HepG2 (cell line): ENCODE data around the gene RPS28. TPM values are rescaled to one million over a fixed set of nuclear protein-coding genes. Genes with fewer than 3 reads are reported as not detected.

Experiments
- FOXP1 ChIP-seq, 2 experiments: fragments of 450-650 bp in 1 of 2; IDR thresholded peaks; 2 replicates each; pipeline ENCODE4 v1.6.1; 2017 to 2018; ENCODE audit warnings: antibody characterized with exemption in 1 of 2
- HDAC1 ChIP-seq: sonication (generic); formaldehyde crosslinking; IDR thresholded peaks from 2 replicates; pipeline ENCODE4 v1.5.1; 2020; ENCODE audit warnings: mild to moderate bottlenecking, missing genetic modification reagents
- HHEX ChIP-seq: IDR thresholded peaks from 2 replicates; pipeline ENCODE4 v1.6.1; 2016; ENCODE audit warnings: control low read depth
- NFKB2 ChIP-seq: sonication (generic); formaldehyde crosslinking; IDR thresholded peaks from 2 replicates; pipeline ENCODE4 v1.4.0; 2020; ENCODE audit warnings: missing genetic modification reagents, borderline replicate concordance
- SMARCC2 ChIP-seq: fragments of 450-650 bp; IDR thresholded peaks from 2 replicates; pipeline ENCODE4 v1.6.1; 2017; ENCODE audit warnings: antibody characterized with exemption, mild to moderate bottlenecking
- STAT6 ChIP-seq: sonication (generic); formaldehyde crosslinking; IDR thresholded peaks from 2 replicates; pipeline ENCODE4 v1.4.0; 2020; ENCODE audit warnings: missing genetic modification reagents, mild to moderate bottlenecking, borderline replicate concordance
- SYNCRIP ChIP-seq: fragments of 200-400 bp; formaldehyde crosslinking; IDR thresholded peaks from 2 replicates; pipeline ENCODE4 v1.6.1; 2018; ENCODE audit warnings: mild to moderate bottlenecking, low read depth, low read length; ENCODE audit not compliant: insufficient read depth
- ZFP41 ChIP-seq: sonication (generic); formaldehyde crosslinking; IDR thresholded peaks from 2 replicates; pipeline ENCODE4 v1.4.0; 2020; ENCODE audit warnings: mild to moderate bottlenecking, missing genetic modification reagents, borderline replicate concordance
- ZNF354B ChIP-seq: sonication (generic); formaldehyde crosslinking; IDR thresholded peaks from 2 replicates; pipeline ENCODE4 v1.8.0; 2022; ENCODE audit warnings: mild to moderate bottlenecking, missing genetic modification reagents
- ZNF513 ChIP-seq: sonication (generic); formaldehyde crosslinking; conservative IDR thresholded peaks from 2 replicates; pipeline ENCODE4 v1.5.0; 2020; ENCODE audit warnings: missing genetic modification reagents
- polyA plus RNA-seq, 8 experiments: library from polyadenylated mRNA; depleted of rRNA in 3 of 8; stranded (reverse) in 7 of 8; unstranded in 1 of 8; fragments of >200 nt; fragmentation: Illumina TruSeq in 4 of 8; extraction: Trizol in 4 of 8; gene quantifications; 2 replicates each; pipeline versions ENCODE4 v1.2.1 to v1.2.3, GENCODE V29; 2011 to 2016; ENCODE audit warnings: low read depth in 4 of 8, missing spikeins in 1 of 8, mixed read lengths in 1 of 8; ENCODE audit not compliant: insufficient read depth in 1 of 8
- total RNA-seq, 5 experiments: library from RNA; depleted of rRNA; stranded (reverse); fragments of >200 nt; fragmentation: Illumina TruSeq; extraction: Trizol; gene quantifications; 2 replicates each; pipeline ENCODE4 v1.2.3, GENCODE V29; 2016; ENCODE audit warnings: low read depth in 1 of 5
- TF ChIP-seq, protein P1 (sequence below): sonication (generic); formaldehyde crosslinking; IDR thresholded peaks from 2 replicates; pipeline ENCODE4 v1.5.1; 2020; ENCODE audit warnings: mild to moderate bottlenecking, missing genetic modification reagents, borderline replicate concordance
- TF ChIP-seq, protein P2 (sequence below): sonication (generic); formaldehyde crosslinking; IDR thresholded peaks from 2 replicates; pipeline ENCODE4 v1.4.0; 2020; ENCODE audit warnings: low read depth, missing genetic modification reagents
- TF ChIP-seq, protein P3 (sequence below): sonication (generic); formaldehyde crosslinking; IDR thresholded peaks from 2 replicates; pipeline ENCODE4 v1.4.0; 2020; ENCODE audit warnings: missing genetic modification reagents

Gene RPS28
- total and polyA plus RNA-seq, 2 of the 13 experiments (the other 11 are each of a cell fraction or from before 2014, with no cell fraction given) = 281 to 545 TPM

DNA sequence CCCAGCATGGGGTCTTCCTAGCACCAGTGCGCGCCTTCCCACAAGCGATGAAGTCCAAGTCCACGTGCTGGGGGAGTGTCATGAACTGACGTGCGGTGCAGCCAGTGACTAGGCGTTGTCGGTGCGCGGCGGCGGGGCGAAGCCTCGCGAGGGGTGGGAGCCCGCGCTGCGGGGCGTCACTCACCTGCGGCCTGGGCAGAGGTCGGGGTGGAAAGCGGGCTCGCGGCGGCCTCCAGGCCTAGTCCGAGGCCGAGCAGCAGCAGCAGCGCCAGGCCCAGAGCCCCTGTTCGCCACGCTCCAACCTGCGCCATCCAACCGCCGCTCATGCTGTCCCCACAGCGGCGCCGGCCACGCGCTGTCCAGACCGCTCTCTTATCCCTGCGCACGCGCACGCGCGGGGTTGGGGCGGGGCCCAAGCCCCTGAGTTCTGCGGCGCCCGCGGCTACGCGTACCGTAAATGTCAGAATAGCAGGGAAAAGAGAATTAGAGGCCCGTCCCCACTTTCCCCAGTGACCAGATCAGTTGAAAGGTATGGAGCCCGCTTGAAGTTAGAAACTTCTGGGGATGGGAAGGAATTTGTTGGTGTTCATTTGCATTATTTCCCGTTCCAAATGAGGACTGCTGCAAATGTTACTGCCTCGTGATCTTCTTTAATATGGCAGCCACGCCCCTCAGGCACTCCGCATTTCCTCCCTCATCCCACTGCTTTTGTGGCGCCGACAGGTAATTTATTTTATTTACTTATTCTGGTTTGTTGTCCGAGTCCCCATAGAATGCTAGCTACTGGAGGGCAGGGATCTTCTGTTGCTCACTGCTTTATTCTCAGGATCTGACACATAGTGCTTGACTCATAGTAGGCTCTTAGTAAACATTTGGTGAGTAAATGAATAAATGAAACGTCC lies 13.1 kb upstream of the RPS28 start, which contains the start of gene CD320 (continued):
- TF ChIP-seq, protein P1, sequence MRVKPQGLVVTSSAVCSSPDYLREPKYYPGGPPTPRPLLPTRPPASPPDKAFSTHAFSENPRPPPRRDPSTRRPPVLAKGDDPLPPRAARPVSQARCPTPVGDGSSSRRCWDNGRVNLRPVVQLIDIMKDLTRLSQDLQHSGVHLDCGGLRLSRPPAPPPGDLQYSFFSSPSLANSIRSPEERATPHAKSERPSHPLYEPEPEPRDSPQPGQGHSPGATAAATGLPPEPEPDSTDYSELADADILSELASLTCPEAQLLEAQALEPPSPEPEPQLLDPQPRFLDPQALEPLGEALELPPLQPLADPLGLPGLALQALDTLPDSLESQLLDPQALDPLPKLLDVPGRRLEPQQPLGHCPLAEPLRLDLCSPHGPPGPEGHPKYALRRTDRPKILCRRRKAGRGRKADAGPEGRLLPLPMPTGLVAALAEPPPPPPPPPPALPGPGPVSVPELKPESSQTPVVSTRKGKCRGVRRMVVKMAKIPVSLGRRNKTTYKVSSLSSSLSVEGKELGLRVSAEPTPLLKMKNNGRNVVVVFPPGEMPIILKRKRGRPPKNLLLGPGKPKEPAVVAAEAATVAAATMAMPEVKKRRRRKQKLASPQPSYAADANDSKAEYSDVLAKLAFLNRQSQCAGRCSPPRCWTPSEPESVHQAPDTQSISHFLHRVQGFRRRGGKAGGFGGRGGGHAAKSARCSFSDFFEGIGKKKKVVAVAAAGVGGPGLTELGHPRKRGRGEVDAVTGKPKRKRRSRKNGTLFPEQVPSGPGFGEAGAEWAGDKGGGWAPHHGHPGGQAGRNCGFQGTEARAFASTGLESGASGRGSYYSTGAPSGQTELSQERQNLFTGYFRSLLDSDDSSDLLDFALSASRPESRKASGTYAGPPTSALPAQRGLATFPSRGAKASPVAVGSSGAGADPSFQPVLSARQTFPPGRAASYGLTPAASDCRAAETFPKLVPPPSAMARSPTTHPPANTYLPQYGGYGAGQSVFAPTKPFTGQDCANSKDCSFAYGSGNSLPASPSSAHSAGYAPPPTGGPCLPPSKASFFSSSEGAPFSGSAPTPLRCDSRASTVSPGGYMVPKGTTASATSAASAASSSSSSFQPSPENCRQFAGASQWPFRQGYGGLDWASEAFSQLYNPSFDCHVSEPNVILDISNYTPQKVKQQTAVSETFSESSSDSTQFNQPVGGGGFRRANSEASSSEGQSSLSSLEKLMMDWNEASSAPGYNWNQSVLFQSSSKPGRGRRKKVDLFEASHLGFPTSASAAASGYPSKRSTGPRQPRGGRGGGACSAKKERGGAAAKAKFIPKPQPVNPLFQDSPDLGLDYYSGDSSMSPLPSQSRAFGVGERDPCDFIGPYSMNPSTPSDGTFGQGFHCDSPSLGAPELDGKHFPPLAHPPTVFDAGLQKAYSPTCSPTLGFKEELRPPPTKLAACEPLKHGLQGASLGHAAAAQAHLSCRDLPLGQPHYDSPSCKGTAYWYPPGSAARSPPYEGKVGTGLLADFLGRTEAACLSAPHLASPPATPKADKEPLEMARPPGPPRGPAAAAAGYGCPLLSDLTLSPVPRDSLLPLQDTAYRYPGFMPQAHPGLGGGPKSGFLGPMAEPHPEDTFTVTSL (CRISPR knock-in tag) = no peak
- peak; percentile 84 for TF ChIP-seq HDAC1 (CRISPR knock-in tag)
- 0 out of 2 replicates have a peak, but pooled peaks have one; percentile 93 for TF ChIP-seq ZFP41
- no peak for TF ChIP-seq HHEX (CRISPR knock-in tag)
- TF ChIP-seq ZNF513 (CRISPR knock-in tag) = peak; percentile 72; the same call in 1 of the 2 replicates
- TF ChIP-seq, protein P2, sequence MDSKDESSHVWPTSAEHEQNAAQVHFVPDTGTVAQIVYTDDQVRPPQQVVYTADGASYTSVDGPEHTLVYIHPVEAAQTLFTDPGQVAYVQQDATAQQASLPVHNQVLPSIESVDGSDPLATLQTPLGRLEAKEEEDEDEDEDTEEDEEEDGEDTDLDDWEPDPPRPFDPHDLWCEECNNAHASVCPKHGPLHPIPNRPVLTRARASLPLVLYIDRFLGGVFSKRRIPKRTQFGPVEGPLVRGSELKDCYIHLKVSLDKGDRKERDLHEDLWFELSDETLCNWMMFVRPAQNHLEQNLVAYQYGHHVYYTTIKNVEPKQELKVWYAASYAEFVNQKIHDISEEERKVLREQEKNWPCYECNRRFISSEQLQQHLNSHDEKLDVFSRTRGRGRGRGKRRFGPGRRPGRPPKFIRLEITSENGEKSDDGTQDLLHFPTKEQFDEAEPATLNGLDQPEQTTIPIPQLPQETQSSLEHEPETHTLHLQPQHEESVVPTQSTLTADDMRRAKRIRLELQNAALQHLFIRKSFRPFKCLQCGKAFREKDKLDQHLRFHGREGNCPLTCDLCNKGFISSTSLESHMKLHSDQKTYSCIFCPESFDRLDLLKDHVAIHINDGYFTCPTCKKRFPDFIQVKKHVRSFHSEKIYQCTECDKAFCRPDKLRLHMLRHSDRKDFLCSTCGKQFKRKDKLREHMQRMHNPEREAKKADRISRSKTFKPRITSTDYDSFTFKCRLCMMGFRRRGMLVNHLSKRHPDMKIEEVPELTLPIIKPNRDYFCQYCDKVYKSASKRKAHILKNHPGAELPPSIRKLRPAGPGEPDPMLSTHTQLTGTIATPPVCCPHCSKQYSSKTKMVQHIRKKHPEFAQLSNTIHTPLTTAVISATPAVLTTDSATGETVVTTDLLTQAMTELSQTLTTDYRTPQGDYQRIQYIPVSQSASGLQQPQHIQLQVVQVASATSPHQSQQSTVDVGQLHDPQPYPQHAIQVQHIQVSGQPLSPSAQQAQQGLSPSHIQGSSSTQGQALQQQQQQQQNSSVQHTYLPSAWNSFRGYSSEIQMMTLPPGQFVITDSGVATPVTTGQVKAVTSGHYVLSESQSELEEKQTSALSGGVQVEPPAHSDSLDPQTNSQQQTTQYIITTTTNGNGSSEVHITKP (CRISPR knock-in tag) = no peak
- TF ChIP-seq SYNCRIP = no peak
- TF ChIP-seq NFKB2 (CRISPR knock-in tag) = peak; percentile 93; the same call in 1 of the 2 replicates
- TF ChIP-seq SMARCC2 = no peak
- TF ChIP-seq STAT6 (CRISPR knock-in tag) = no peak
- TF ChIP-seq, protein P3, sequence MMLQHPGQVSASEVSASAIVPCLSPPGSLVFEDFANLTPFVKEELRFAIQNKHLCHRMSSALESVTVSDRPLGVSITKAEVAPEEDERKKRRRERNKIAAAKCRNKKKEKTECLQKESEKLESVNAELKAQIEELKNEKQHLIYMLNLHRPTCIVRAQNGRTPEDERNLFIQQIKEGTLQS (CRISPR knock-in tag) = peak; percentile 34; the same call in 1 of the 2 replicates
- TF ChIP-seq FOXP1 (IDR thresholded peaks at IDR 0.05) = no peak
- no peak for TF ChIP-seq FOXP1 (CRISPR knock-in tag; IDR thresholded peaks at IDR 0.05)
- 0 out of 2 replicates have a peak, but pooled peaks have one; percentile 45 for TF ChIP-seq ZNF354B
